Stimulated activated CD4-positive, alpha-beta T cell treated with anti-CD3 and anti-CD28 coated beads, TNF-alpha, amount 100 ng/mL, for 1 hour (primary cell): ENCODE data around the gene PNMA6E.

Experiments used
- DNase-seq, 3 donors: peaks; one replicate each; pipeline ENCODE4 v3.0.0-alpha.2; 2020; ENCODE audit warnings: low read depth in 3 of 3, low spot score in 1 of 3

PNMA6E gene

GRCh38 chrX:153401133-153401764 is at the start of gene PNMA6E:
Gene PNMA6E, minus strand, starts transcription at chrX:153401350. Its CDS starts 2,501 bp downstream, at chrX:153398849.
- DNase-seq: no peak

- DNase-seq: no peak
Observed at GRCh38 chrX:153450949-153451277, 49.8 kb upstream of the PNMA6E start.

GRCh38 chrX:153450114-153450948 is 49.2 kb upstream of the PNMA6E start:
- DNase-seq: no peak

- DNase-seq: no peak
Observed at GRCh38 chrX:153449368-153450113, 48.4 kb upstream of the PNMA6E start.

GRCh38 chrX:153448556-153449367 is 47.6 kb upstream of the PNMA6E start:
- DNase-seq: no peak

- DNase-seq: no peak
Observed at GRCh38 chrX:153447581-153447960, 46.4 kb upstream of the PNMA6E start.

GRCh38 chrX:153446950-153447580 is 45.9 kb upstream of the PNMA6E start:
- no peak for DNase-seq

- no peak for DNase-seq
Observed at GRCh38 chrX:153446636-153446936, 45.4 kb upstream of the PNMA6E start.

- no peak for DNase-seq
Observed at GRCh38 chrX:153445856-153446635, 44.9 kb upstream of the PNMA6E start, which contains the start of gene TREX2. Gene TREX2, minus strand, starts transcription at chrX:153446056. Its CDS starts 626 bp downstream, at chrX:153445430.

- DNase-seq: no peak
Observed at GRCh38 chrX:153445106-153445855, 44.1 kb upstream of the PNMA6E start.

- no peak for DNase-seq
Observed at GRCh38 chrX:153444333-153445011, 43.3 kb upstream of the PNMA6E start.

- no peak for DNase-seq
Observed at GRCh38 chrX:153443476-153444332, 42.6 kb upstream of the PNMA6E start.

GRCh38 chrX:153442463-153442862 is 41.3 kb upstream of the PNMA6E start:
- DNase-seq: no peak

- no peak for DNase-seq
Observed at GRCh38 chrX:153441981-153442380, 40.8 kb upstream of the PNMA6E start.

- no peak for DNase-seq
Observed at GRCh38 chrX:153441296-153441695, 40.1 kb upstream of the PNMA6E start.

GRCh38 chrX:153440556-153441135 is 39.5 kb upstream of the PNMA6E start:
- no peak for DNase-seq

- DNase-seq: no peak
Observed at GRCh38 chrX:153439977-153440376, 38.8 kb upstream of the PNMA6E start.
